SKM-1 treated with dmso at 0.1 percent for 144 hours (cell line): ENCODE measurements around the gene RAB11FIP4.

ENCODE experiments used
- DNase-seq: peaks from one replicate; lab custom pipeline; 2025; ENCODE audit not compliant: unreplicated experiment; lab: John Stamatoyannopoulos, UW

Gene RAB11FIP4

DNA sequence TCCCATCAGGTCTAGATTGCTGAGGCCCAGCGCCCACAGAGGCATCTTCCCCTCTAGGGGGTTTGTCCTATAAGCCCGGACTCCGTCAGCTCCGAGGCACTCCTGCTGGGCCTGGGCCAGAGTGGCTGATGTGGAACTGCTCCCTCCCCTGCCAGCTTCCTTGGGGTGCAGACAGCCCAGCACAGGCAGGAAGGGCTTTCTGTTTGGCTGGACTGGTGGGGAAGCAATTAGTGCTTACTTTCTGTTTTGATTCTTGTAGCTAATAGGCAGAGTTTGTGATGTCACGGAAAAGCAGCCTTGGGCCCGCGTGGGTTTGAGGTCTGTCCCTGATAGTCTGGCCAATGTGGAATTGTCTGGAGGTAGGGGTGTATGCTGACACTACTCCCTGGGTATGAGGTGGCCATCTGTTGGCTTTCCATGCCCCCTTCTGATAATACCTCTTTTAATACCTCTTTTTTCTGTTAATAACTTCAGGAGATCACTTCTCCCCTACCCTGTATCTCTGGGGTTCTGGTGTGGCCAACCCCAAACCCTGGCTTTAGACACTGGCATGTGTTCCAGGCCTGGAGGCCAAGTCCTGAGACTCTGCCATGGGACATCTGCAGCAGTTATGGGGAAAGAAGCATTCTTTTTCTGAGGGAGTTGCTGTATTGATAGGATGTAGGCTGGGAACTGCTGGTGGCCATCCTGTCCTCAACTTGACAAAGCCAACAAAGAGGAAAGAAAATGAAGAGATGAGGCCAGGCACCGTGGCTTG lies 190.9 kb downstream of the RAB11FIP4 start:
- DNase-seq: no peak

DNA sequence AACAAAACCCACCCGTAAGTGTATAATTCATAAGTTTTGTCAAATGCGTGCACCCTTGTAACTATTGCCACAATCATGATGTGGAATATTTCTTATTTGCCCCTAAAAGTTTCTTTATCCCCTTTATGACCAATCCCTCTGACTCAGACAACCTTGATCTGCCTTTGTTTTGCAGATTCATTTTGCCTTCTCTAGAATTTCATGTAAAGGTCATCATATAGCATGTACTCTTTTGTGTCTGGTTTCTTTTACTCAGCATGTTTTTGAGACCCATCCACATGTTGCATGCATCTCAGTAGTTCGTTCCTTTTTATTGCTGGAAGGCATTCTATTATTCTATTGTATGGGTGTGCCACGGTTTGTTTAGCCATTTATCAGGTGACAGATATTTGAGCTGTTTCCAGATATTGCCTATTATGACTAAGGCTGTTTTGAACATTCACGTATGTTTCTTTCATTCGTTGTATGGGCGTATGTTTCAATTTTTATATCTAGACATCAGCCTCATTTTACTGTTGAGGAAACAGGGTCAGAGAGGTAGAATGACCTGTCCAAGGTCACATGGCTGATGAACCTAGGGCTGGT lies 192.4 kb downstream of the RAB11FIP4 start:
- no peak for DNase-seq

GRCh38 chr17:31584438-31585279 lies 193.2 kb downstream of the RAB11FIP4 start:
- peak; percentile 32 for DNase-seq

- DNase-seq: no peak
Measured at GRCh38 chr17:31585280-31585630, 193.8 kb downstream of the RAB11FIP4 start.

- DNase-seq: no peak
Measured at GRCh38 chr17:31586946-31587345, 195.5 kb downstream of the RAB11FIP4 start.

- DNase-seq: no peak
Measured at GRCh38 chr17:31587462-31587861, 196.0 kb downstream of the RAB11FIP4 start.
